B cell (primary cell): ENCODE measurements around the gene COQ8A.

Experiments
- EZH2 ChIP-seq: IDR thresholded peaks from 2 replicates; pipeline ENCODE4 v1.6.1; 2012; ENCODE audit warnings: borderline replicate concordance, low read depth, mild to moderate bottlenecking, moderate library complexity, low read length; ENCODE audit not compliant: insufficient read depth, poor library complexity, severe bottlenecking
- TF ChIP-seq, protein P1 (sequence below): fragments of 200-600 bp; IDR thresholded peaks from one replicate; pipeline ENCODE4 v1.8.0; 2022; ENCODE audit warnings: antibody characterized with exemption, mild to moderate bottlenecking

DNA sequence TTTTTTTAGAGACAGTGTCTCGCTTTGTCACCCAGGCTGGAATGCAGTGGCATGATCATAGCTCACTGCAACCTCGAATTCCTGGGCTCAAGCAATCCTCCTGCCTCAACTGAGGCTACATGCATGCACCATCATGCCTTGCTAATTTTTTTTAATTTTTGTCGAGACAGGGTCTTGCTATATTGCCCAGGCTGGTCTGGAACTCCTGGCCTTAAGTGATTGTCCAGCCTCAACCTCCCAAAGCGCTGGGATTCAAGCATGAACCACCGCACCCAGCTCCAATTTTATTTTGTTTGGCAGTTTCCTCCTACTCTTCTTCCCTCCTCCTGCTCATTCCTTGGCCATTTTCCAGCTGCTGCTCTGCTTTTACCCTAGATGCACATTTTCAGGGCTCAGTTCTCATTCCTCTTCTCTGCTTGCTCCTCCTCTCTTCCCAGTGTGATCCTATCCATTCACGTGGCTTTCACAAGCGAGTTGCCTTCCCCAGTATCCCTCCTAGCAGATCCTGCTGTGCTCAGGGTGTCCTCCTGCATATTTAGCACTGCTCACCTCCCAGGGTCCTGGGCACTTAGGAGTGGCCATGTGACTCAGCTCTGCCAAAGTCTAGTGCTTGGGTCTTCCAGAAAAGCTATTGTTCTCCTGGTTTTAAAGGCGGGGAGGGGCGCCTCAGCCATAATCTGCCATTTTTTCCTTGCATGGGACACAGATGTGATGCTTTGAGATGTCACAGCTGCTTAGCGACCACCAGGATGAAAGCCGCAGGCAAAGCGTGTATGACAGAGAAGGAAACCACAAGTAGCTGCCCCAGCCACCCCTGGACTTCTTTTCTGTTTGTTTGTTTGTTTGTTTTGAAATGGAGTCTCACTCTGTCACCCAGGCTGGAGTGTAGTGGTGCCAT is 36.0 kb upstream of the COQ8A start:
- TF ChIP-seq, protein P1, sequence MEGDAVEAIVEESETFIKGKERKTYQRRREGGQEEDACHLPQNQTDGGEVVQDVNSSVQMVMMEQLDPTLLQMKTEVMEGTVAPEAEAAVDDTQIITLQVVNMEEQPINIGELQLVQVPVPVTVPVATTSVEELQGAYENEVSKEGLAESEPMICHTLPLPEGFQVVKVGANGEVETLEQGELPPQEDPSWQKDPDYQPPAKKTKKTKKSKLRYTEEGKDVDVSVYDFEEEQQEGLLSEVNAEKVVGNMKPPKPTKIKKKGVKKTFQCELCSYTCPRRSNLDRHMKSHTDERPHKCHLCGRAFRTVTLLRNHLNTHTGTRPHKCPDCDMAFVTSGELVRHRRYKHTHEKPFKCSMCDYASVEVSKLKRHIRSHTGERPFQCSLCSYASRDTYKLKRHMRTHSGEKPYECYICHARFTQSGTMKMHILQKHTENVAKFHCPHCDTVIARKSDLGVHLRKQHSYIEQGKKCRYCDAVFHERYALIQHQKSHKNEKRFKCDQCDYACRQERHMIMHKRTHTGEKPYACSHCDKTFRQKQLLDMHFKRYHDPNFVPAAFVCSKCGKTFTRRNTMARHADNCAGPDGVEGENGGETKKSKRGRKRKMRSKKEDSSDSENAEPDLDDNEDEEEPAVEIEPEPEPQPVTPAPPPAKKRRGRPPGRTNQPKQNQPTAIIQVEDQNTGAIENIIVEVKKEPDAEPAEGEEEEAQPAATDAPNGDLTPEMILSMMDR, result no peak
- TF ChIP-seq EZH2, result no peak
